Measurements from ENCODE around the gene TMEM88. TPM values are rescaled to one million over a fixed set of nuclear protein-coding genes. Genes with fewer than 3 reads are reported as not detected.

TMEM88 gene
- total and polyA plus RNA-seq, 2 of the 13 experiments (the other 11 are each of a cell fraction or from before 2014, with no cell fraction given) = 0.31 to 0.66 TPM

DNA sequence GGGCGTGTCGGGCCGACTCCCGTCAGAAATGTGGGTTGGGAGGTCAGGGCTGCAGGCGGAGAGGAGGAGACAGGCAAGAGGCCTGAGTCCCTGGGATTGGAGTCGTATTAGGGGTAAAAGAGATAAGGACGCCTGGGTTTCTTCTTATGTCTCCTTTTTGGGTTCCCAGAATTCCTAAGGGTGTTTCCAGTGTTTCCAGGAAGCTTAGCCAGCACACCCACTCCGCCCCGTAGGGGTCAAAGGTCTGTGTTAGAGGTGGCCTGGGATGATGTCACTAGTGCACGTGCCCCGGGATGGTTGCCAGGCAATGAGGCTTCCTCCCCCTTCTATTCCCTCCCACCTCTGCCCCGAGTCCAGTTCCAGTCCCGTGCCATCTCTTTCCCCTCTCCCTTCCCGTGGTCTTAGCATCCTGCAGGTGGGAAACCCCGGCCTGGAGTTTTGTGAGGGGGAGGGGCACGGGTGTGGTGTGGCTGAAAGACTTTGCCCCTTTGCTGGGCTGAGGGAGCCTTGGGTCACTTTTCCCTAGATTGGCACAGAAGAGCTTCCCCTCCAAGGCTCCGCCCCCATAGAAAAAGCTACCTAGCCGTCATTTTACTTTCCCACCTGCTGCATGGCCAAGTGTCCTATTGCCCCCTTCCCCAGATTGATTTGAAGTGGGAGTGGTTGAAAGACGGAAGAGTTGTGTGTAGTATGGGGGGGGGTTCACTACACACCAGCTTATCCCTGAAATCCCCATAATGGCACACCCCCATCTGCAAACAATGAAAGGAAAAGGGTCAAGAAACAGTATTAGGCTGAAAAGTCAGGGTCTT is 18.1 kb upstream of the TMEM88 start (continued):
- TF ChIP-seq, protein P1, sequence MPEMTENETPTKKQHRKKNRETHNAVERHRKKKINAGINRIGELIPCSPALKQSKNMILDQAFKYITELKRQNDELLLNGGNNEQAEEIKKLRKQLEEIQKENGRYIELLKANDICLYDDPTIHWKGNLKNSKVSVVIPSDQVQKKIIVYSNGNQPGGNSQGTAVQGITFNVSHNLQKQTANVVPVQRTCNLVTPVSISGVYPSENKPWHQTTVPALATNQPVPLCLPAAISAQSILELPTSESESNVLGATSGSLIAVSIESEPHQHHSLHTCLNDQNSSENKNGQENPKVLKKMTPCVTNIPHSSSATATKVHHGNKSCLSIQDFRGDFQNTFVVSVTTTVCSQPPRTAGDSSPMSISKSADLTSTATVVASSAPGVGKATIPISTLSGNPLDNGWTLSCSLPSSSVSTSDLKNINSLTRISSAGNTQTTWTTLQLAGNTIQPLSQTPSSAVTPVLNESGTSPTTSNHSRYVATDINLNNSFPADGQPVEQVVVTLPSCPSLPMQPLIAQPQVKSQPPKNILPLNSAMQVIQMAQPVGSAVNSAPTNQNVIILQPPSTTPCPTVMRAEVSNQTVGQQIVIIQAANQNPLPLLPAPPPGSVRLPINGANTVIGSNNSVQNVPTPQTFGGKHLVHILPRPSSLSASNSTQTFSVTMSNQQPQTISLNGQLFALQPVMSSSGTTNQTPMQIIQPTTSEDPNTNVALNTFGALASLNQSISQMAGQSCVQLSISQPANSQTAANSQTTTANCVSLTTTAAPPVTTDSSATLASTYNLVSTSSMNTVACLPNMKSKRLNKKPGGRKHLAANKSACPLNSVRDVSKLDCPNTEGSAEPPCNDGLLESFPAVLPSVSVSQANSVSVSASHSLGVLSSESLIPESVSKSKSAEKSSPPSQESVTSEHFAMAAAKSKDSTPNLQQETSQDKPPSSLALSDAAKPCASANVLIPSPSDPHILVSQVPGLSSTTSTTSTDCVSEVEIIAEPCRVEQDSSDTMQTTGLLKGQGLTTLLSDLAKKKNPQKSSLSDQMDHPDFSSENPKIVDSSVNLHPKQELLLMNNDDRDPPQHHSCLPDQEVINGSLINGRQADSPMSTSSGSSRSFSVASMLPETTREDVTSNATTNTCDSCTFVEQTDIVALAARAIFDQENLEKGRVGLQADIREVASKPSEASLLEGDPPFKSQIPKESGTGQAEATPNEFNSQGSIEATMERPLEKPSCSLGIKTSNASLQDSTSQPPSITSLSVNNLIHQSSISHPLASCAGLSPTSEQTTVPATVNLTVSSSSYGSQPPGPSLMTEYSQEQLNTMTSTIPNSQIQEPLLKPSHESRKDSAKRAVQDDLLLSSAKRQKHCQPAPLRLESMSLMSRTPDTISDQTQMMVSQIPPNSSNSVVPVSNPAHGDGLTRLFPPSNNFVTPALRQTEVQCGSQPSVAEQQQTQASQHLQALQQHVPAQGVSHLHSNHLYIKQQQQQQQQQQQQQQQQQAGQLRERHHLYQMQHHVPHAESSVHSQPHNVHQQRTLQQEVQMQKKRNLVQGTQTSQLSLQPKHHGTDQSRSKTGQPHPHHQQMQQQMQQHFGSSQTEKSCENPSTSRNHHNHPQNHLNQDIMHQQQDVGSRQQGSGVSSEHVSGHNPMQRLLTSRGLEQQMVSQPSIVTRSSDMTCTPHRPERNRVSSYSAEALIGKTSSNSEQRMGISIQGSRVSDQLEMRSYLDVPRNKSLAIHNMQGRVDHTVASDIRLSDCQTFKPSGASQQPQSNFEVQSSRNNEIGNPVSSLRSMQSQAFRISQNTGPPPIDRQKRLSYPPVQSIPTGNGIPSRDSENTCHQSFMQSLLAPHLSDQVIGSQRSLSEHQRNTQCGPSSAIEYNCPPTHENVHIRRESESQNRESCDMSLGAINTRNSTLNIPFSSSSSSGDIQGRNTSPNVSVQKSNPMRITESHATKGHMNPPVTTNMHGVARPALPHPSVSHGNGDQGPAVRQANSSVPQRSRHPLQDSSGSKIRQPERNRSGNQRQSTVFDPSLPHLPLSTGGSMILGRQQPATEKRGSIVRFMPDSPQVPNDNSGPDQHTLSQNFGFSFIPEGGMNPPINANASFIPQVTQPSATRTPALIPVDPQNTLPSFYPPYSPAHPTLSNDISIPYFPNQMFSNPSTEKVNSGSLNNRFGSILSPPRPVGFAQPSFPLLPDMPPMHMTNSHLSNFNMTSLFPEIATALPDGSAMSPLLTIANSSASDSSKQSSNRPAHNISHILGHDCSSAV (CRISPR knock-in tag; IDR thresholded peaks at IDR 0.05; ENCODE audit: borderline replicate concordance) = no peak
- TF ChIP-seq TMF1 (CRISPR knock-in tag; IDR thresholded peaks at IDR 0.05; ENCODE audit: low read depth) (no peak), NR2F2 (IDR thresholded peaks at IDR 0.05; ENCODE audit: borderline replicate concordance, low read depth) (peak; percentile 95), SRSF9 (IDR thresholded peaks at IDR 0.05; ENCODE audit: borderline replicate concordance, insufficient read depth, low read depth, low read length, poor library complexity, severe bottlenecking) (no peak)
- TF ChIP-seq, protein P2, sequence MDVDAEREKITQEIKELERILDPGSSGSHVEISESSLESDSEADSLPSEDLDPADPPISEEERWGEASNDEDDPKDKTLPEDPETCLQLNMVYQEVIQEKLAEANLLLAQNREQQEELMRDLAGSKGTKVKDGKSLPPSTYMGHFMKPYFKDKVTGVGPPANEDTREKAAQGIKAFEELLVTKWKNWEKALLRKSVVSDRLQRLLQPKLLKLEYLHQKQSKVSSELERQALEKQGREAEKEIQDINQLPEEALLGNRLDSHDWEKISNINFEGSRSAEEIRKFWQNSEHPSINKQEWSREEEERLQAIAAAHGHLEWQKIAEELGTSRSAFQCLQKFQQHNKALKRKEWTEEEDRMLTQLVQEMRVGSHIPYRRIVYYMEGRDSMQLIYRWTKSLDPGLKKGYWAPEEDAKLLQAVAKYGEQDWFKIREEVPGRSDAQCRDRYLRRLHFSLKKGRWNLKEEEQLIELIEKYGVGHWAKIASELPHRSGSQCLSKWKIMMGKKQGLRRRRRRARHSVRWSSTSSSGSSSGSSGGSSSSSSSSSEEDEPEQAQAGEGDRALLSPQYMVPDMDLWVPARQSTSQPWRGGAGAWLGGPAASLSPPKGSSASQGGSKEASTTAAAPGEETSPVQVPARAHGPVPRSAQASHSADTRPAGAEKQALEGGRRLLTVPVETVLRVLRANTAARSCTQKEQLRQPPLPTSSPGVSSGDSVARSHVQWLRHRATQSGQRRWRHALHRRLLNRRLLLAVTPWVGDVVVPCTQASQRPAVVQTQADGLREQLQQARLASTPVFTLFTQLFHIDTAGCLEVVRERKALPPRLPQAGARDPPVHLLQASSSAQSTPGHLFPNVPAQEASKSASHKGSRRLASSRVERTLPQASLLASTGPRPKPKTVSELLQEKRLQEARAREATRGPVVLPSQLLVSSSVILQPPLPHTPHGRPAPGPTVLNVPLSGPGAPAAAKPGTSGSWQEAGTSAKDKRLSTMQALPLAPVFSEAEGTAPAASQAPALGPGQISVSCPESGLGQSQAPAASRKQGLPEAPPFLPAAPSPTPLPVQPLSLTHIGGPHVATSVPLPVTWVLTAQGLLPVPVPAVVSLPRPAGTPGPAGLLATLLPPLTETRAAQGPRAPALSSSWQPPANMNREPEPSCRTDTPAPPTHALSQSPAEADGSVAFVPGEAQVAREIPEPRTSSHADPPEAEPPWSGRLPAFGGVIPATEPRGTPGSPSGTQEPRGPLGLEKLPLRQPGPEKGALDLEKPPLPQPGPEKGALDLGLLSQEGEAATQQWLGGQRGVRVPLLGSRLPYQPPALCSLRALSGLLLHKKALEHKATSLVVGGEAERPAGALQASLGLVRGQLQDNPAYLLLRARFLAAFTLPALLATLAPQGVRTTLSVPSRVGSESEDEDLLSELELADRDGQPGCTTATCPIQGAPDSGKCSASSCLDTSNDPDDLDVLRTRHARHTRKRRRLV (CRISPR knock-in tag; IDR thresholded peaks at IDR 0.05) = peak; percentile 90; the same call in 1 of the 2 replicates
- TF ChIP-seq, protein P3, sequence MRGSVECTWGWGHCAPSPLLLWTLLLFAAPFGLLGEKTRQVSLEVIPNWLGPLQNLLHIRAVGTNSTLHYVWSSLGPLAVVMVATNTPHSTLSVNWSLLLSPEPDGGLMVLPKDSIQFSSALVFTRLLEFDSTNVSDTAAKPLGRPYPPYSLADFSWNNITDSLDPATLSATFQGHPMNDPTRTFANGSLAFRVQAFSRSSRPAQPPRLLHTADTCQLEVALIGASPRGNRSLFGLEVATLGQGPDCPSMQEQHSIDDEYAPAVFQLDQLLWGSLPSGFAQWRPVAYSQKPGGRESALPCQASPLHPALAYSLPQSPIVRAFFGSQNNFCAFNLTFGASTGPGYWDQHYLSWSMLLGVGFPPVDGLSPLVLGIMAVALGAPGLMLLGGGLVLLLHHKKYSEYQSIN (CRISPR knock-in tag; IDR thresholded peaks at IDR 0.05; ENCODE audit: borderline replicate concordance) = no peak
- TF ChIP-seq, protein P4, sequence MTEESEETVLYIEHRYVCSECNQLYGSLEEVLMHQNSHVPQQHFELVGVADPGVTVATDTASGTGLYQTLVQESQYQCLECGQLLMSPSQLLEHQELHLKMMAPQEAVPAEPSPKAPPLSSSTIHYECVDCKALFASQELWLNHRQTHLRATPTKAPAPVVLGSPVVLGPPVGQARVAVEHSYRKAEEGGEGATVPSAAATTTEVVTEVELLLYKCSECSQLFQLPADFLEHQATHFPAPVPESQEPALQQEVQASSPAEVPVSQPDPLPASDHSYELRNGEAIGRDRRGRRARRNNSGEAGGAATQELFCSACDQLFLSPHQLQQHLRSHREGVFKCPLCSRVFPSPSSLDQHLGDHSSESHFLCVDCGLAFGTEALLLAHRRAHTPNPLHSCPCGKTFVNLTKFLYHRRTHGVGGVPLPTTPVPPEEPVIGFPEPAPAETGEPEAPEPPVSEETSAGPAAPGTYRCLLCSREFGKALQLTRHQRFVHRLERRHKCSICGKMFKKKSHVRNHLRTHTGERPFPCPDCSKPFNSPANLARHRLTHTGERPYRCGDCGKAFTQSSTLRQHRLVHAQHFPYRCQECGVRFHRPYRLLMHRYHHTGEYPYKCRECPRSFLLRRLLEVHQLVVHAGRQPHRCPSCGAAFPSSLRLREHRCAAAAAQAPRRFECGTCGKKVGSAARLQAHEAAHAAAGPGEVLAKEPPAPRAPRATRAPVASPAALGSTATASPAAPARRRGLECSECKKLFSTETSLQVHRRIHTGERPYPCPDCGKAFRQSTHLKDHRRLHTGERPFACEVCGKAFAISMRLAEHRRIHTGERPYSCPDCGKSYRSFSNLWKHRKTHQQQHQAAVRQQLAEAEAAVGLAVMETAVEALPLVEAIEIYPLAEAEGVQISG (CRISPR knock-in tag; IDR thresholded peaks at IDR 0.05) = peak; percentile 88

All from HepG2 (cell line).